ENCODE measurements around the gene SLAMF1. TPM values are rescaled to one million over a fixed set of nuclear protein-coding genes. Genes with fewer than 3 reads are reported as not detected.

The SLAMF1 gene
- total and polyA plus RNA-seq, 2 experiments from 2014 or later: not detected

GRCh38 chr1:160676869-160677597, 30.2 kb upstream of the SLAMF1 start:
- H3K4me2 ChIP-seq: no peak overlapping the region
- H2AFZ ChIP-seq: no peak overlapping the region
- H3K27ac Mint-ChIP-seq: no peak overlapping the region
- H3K79me2 ChIP-seq (replicated peaks; ENCODE audit: insufficient read depth): no peaks in the 10 kb centered on the region
- TF ChIP-seq EZH2phosphoT487 (IDR thresholded peaks at IDR 0.05; ENCODE audit: unreplicated experiment) (no peak), STAT1 (IDR thresholded peaks at IDR 0.05; ENCODE audit: unreplicated experiment) (no peak), ETS1 (IDR thresholded peaks at IDR 0.05) (no peak), CREB1 (CRISPR knock-in tag; IDR thresholded peaks at IDR 0.05; ENCODE audit: low read depth) (no peak), EZH2 (IDR thresholded peaks at IDR 0.05; ENCODE audit: low read depth, unreplicated experiment) (no peak), ZNF331 (CRISPR knock-in tag; IDR thresholded peaks at IDR 0.05; ENCODE audit: low read depth) (no peak), NANOG (IDR thresholded peaks at IDR 0.05; ENCODE audit: borderline replicate concordance) (no peak), POLR2AphosphoS5 (IDR thresholded peaks at IDR 0.05; ENCODE audit: low read depth) (no peak), ZNF114 (CRISPR knock-in tag; IDR thresholded peaks at IDR 0.05) (no peak), JUNB (IDR thresholded peaks at IDR 0.05; ENCODE audit: unreplicated experiment) (no peak), REST (IDR thresholded peaks at IDR 0.05; ENCODE audit: unreplicated experiment) (no peak)
- TF ChIP-seq, protein P1, sequence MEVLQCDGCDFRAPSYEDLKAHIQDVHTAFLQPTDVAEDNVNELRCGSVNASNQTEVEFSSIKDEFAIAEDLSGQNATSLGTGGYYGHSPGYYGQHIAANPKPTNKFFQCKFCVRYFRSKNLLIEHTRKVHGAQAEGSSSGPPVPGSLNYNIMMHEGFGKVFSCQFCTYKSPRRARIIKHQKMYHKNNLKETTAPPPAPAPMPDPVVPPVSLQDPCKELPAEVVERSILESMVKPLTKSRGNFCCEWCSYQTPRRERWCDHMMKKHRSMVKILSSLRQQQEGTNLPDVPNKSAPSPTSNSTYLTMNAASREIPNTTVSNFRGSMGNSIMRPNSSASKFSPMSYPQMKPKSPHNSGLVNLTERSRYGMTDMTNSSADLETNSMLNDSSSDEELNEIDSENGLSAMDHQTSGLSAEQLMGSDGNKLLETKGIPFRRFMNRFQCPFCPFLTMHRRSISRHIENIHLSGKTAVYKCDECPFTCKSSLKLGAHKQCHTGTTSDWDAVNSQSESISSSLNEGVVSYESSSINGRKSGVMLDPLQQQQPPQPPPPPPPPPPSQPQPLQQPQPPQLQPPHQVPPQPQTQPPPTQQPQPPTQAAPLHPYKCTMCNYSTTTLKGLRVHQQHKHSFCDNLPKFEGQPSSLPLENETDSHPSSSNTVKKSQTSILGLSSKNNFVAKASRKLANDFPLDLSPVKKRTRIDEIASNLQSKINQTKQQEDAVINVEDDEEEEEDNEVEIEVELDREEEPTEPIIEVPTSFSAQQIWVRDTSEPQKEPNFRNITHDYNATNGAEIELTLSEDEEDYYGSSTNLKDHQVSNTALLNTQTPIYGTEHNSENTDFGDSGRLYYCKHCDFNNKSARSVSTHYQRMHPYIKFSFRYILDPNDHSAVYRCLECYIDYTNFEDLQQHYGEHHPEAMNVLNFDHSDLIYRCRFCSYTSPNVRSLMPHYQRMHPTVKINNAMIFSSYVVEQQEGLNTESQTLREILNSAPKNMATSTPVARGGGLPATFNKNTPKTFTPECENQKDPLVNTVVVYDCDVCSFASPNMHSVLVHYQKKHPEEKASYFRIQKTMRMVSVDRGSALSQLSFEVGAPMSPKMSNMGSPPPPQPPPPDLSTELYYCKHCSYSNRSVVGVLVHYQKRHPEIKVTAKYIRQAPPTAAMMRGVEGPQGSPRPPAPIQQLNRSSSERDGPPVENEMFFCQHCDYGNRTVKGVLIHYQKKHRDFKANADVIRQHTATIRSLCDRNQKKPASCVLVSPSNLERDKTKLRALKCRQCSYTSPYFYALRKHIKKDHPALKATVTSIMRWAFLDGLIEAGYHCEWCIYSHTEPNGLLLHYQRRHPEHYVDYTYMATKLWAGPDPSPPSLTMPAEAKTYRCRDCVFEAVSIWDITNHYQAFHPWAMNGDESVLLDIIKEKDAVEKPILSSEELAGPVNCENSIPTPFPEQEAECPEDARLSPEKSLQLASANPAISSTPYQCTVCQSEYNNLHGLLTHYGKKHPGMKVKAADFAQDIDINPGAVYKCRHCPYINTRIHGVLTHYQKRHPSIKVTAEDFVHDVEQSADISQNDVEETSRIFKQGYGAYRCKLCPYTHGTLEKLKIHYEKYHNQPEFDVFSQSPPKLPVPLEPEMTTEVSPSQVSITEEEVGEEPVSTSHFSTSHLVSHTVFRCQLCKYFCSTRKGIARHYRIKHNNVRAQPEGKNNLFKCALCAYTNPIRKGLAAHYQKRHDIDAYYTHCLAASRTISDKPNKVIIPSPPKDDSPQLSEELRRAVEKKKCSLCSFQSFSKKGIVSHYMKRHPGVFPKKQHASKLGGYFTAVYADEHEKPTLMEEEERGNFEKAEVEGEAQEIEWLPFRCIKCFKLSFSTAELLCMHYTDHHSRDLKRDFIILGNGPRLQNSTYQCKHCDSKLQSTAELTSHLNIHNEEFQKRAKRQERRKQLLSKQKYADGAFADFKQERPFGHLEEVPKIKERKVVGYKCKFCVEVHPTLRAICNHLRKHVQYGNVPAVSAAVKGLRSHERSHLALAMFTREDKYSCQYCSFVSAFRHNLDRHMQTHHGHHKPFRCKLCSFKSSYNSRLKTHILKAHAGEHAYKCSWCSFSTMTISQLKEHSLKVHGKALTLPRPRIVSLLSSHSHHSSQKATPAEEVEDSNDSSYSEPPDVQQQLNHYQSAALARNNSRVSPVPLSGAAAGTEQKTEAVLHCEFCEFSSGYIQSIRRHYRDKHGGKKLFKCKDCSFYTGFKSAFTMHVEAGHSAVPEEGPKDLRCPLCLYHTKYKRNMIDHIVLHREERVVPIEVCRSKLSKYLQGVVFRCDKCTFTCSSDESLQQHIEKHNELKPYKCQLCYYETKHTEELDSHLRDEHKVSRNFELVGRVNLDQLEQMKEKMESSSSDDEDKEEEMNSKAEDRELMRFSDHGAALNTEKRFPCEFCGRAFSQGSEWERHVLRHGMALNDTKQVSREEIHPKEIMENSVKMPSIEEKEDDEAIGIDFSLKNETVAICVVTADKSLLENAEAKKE (CRISPR knock-in tag; IDR thresholded peaks at IDR 0.05): no peak
- TF ChIP-seq, protein P2, sequence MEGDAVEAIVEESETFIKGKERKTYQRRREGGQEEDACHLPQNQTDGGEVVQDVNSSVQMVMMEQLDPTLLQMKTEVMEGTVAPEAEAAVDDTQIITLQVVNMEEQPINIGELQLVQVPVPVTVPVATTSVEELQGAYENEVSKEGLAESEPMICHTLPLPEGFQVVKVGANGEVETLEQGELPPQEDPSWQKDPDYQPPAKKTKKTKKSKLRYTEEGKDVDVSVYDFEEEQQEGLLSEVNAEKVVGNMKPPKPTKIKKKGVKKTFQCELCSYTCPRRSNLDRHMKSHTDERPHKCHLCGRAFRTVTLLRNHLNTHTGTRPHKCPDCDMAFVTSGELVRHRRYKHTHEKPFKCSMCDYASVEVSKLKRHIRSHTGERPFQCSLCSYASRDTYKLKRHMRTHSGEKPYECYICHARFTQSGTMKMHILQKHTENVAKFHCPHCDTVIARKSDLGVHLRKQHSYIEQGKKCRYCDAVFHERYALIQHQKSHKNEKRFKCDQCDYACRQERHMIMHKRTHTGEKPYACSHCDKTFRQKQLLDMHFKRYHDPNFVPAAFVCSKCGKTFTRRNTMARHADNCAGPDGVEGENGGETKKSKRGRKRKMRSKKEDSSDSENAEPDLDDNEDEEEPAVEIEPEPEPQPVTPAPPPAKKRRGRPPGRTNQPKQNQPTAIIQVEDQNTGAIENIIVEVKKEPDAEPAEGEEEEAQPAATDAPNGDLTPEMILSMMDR (conservative IDR thresholded peaks at IDR 0.05; ENCODE audit: low read depth in 2 of 2): no peak
- H3K27ac ChIP-seq (ENCODE audit: low read depth): no peak overlapping the region
- H3F3A ChIP-seq (replicated peaks; ENCODE audit: low read depth): no peaks in the 10 kb centered on the region; the same call in 1 of the 2 replicates
- peaks cover 5% of the 10 kb centered on the region; the same call in 2 of the 3 replicates for H3K4me1 Mint-ChIP-seq
- H3K4me3 Mint-ChIP-seq: no peak overlapping the region
- H3K36me3 Mint-ChIP-seq (ENCODE audit: low read depth): no peaks in the 10 kb centered on the region
- no peaks in the 10 kb centered on the region for H3K9me3 Mint-ChIP-seq
- H3K9me2 ChIP-seq (ENCODE audit: insufficient read depth): no peaks in the 10 kb centered on the region
- DNase-seq (ENCODE audit: low spot score) (no peak), ATAC-seq (no peak)
- H3K27me3 ChIP-seq (ENCODE audit: insufficient read depth): no peaks in the 10 kb centered on the region
- no peak overlapping the region for H3K4me3 ChIP-seq
- H3K36me3 ChIP-seq (ENCODE audit: insufficient read depth): no peaks in the 10 kb centered on the region
- no peaks in the 10 kb centered on the region for H4K20me1 ChIP-seq (replicated peaks; ENCODE audit: insufficient read depth)
- H3K27me3 Mint-ChIP-seq (ENCODE audit: insufficient read depth, low read depth, poor library complexity): peaks cover 6% of the 10 kb centered on the region
- H3K4me1 ChIP-seq (ENCODE audit: insufficient read depth): peaks cover 32% of the 10 kb centered on the region

Data from GM23338 (cell line).